WTC11 (cell line): Measurements from ENCODE around the gene SHOC2. TPM values are rescaled to one million over a fixed set of nuclear protein-coding genes. Genes with fewer than 3 reads are reported as not detected.
A peak's percentile ranks its signal among the peaks of the same experiment; 100 is the strongest.

ENCODE experiments used
- ATAC-seq: fragments of 200-7000 bp; cut with Tn5 transposase; 2 replicates; pipeline ENCODE4 v1.10.0; 2021; ENCODE audit warnings: mild to moderate bottlenecking, moderate library complexity
- CTCF ChIA-PET: fragments of 300-600 bp; sonication (Branson Sonifier 250); formaldehyde crosslinking; loops from one replicate; lab custom pipeline; 2021; ENCODE audit warnings: antibody characterized with exemption; lab: Charles Lee
- POLR2A ChIA-PET: fragments of 350-600 bp; sonication (Branson Sonifier 250); formaldehyde crosslinking; loops from one replicate; lab custom pipeline; 2021; ENCODE audit warnings: antibody characterized with exemption; lab: Charles Lee
- DNase-seq: peaks from one replicate; pipeline ENCODE4 v3.0.0; 2021; ENCODE audit warnings: low spot score
- H3K27ac Mint-ChIP-seq: 2 replicates; pipeline ENCODE4 v1.8.0; 2021; ENCODE audit warnings: mixed read lengths
- H3K27me3 Mint-ChIP-seq: 2 replicates; pipeline ENCODE4 v1.8.0; 2021; ENCODE audit warnings: low read depth, mild to moderate bottlenecking, moderate library complexity, mixed read lengths
- H3K36me3 Mint-ChIP-seq: 2 replicates; pipeline ENCODE4 v1.8.0; 2021; ENCODE audit warnings: mixed read lengths
- H3K4me1 Mint-ChIP-seq: 2 replicates; pipeline ENCODE4 v1.8.0; 2022; ENCODE audit warnings: mixed read lengths
- H3K4me3 Mint-ChIP-seq: 2 replicates; pipeline ENCODE4 v1.8.0; 2021; ENCODE audit warnings: mild to moderate bottlenecking, moderate library complexity, mixed read lengths
- H3K9me3 Mint-ChIP-seq: 2 replicates; pipeline ENCODE4 v1.8.0; 2021; ENCODE audit warnings: mixed read lengths
- ATF1 ChIP-seq: sonication (generic); formaldehyde crosslinking; IDR thresholded peaks from 2 replicates; pipeline ENCODE4 v1.8.1; 2023; ENCODE audit warnings: mild to moderate bottlenecking, moderate library complexity, missing genetic modification reagents
- ELF4 ChIP-seq: sonication (generic); formaldehyde crosslinking; IDR thresholded peaks from 2 replicates; pipeline ENCODE4 v1.8.1; 2022; ENCODE audit warnings: low read depth, mild to moderate bottlenecking, moderate library complexity, missing genetic modification reagents
- EMX1 ChIP-seq: fragments of 250-450 bp; sonication (Bioruptor Pico); IDR thresholded peaks from 2 replicates; pipeline ENCODE4 v1.8.0; 2021; ENCODE audit warnings: mild to moderate bottlenecking
- ESRRA ChIP-seq: sonication (generic); formaldehyde crosslinking; IDR thresholded peaks from 2 replicates; pipeline ENCODE4 v1.8.1; 2022; ENCODE audit warnings: mild to moderate bottlenecking, missing genetic modification reagents, borderline replicate concordance
- GABPB1 ChIP-seq: sonication (generic); formaldehyde crosslinking; IDR thresholded peaks from 2 replicates; pipeline ENCODE4 v1.8.1; 2023; ENCODE audit warnings: mild to moderate bottlenecking, missing genetic modification reagents
- IRF2 ChIP-seq: sonication (generic); formaldehyde crosslinking; IDR thresholded peaks from 2 replicates; pipeline ENCODE4 v1.8.0; 2022; ENCODE audit warnings: low read depth, missing genetic modification reagents, borderline replicate concordance
- JAZF1 ChIP-seq: fragments of 250-450 bp; sonication (Bioruptor Pico); IDR thresholded peaks from 2 replicates; pipeline ENCODE4 v1.9.0; 2021; ENCODE audit warnings: moderate library complexity, mild to moderate bottlenecking, inconsistent platforms
- KAT7 ChIP-seq: sonication (generic); formaldehyde crosslinking; IDR thresholded peaks from 2 replicates; pipeline ENCODE4 v1.8.1; 2023; ENCODE audit warnings: missing genetic modification reagents, mild to moderate bottlenecking, borderline replicate concordance
- NFE2L1 ChIP-seq: sonication (generic); formaldehyde crosslinking; IDR thresholded peaks from 2 replicates; pipeline ENCODE4 v1.8.1; 2023; ENCODE audit warnings: missing genetic modification reagents
- NR2C2 ChIP-seq: sonication (generic); formaldehyde crosslinking; IDR thresholded peaks from 2 replicates; pipeline ENCODE4 v1.8.0; 2022; ENCODE audit warnings: mild to moderate bottlenecking, missing genetic modification reagents
- RELA ChIP-seq: sonication (generic); formaldehyde crosslinking; IDR thresholded peaks from 2 replicates; pipeline ENCODE4 v1.8.1; 2022; ENCODE audit warnings: missing genetic modification reagents, mild to moderate bottlenecking, borderline replicate concordance
- TCF7 ChIP-seq: sonication (generic); formaldehyde crosslinking; IDR thresholded peaks from 2 replicates; pipeline ENCODE4 v1.8.0; 2022; ENCODE audit warnings: mild to moderate bottlenecking, low read depth, missing genetic modification reagents, moderate library complexity
- TEAD1 ChIP-seq: sonication (generic); formaldehyde crosslinking; IDR thresholded peaks from 2 replicates; pipeline ENCODE4 v1.8.0; 2022; ENCODE audit warnings: mild to moderate bottlenecking, missing genetic modification reagents
- TEAD4 ChIP-seq: sonication (generic); formaldehyde crosslinking; IDR thresholded peaks from 2 replicates; pipeline ENCODE4 v1.8.0; 2022; ENCODE audit warnings: mild to moderate bottlenecking, missing genetic modification reagents
- ZNF121 ChIP-seq: sonication (generic); formaldehyde crosslinking; IDR thresholded peaks from 2 replicates; pipeline ENCODE4 v1.8.0; 2023; ENCODE audit warnings: missing genetic modification reagents
- ZNF219 ChIP-seq: sonication (generic); formaldehyde crosslinking; IDR thresholded peaks from 2 replicates; pipeline ENCODE4 v1.8.0; 2023; ENCODE audit warnings: missing genetic modification reagents, mild to moderate bottlenecking, borderline replicate concordance
- ZNF396 ChIP-seq: fragments of 250-450 bp; sonication (Bioruptor Pico); IDR thresholded peaks from 2 replicates; pipeline ENCODE4 v1.8.0; 2021; ENCODE audit warnings: mild to moderate bottlenecking, moderate library complexity, borderline replicate concordance
- total RNA-seq: library from RNA; stranded (reverse); gene quantifications from 3 replicates; pipeline ENCODE4 v1.2.3, GENCODE V29; 2021
- TF ChIP-seq, protein P1 (sequence below): sonication (generic); formaldehyde crosslinking; IDR thresholded peaks from 2 replicates; pipeline ENCODE4 v1.8.0; 2022; ENCODE audit warnings: mild to moderate bottlenecking, missing genetic modification reagents
- TF ChIP-seq, protein P2 (sequence below): sonication (generic); formaldehyde crosslinking; IDR thresholded peaks from 2 replicates; pipeline ENCODE4 v1.8.1; 2023; ENCODE audit warnings: mild to moderate bottlenecking, missing genetic modification reagents, moderate library complexity
- TF ChIP-seq, protein P3 (sequence below): sonication (generic); formaldehyde crosslinking; IDR thresholded peaks from 2 replicates; pipeline ENCODE4 v1.8.0; 2022; ENCODE audit warnings: missing genetic modification reagents
- TF ChIP-seq, protein P4 (sequence below): fragments of 250-450 bp; sonication (Bioruptor Pico); IDR thresholded peaks from 2 replicates; pipeline ENCODE4 v1.9.0; 2021; ENCODE audit warnings: mild to moderate bottlenecking, borderline replicate concordance

SHOC2 gene
- total RNA-seq, 1 experiment from 2014 or later, result 21.6 TPM

DNA sequence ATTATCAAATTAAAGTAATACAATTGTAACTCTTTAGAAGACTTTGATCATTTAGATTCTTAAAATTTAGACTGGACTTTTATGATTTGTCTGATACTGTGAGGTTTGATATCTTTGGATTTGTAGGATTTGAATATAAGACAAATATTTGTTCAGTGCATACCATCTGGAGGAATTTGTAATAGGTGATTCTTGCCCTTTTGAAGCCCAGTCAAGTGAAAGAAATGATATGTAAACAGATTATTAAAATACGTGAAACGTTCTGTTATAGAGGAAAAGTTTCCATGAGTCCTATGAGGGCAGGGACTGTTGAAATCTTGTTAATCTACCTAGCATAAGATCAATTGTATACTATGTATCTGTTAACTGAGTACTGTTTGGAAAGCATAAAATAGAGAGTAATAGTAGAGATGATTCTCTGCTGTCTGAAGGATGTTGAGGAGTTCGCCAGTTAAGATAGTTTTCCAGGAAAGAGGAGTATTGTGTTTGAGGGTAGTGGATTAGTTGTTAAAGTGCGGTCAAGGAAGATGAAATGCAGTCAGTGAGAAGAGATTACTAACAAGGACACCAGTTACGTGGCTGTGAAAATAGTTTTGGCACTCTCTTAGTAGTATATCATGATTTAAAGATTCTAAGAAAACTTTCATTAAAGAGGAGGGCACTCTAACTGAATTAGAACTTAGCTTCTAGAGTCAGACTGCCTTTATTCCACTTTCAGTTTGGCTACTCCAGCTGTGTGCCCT, 33.3 kb upstream of the SHOC2 start:
- H3K27me3 Mint-ChIP-seq, result no peaks in the 10 kb centered on the region
- ChIA-PET POLR2A (no interaction called here), CTCF (no interaction called here)
- ATAC-seq (no peak), DNase-seq (no peak)
- H3K4me1 Mint-ChIP-seq, result no peaks in the 10 kb centered on the region
- H3K9me3 Mint-ChIP-seq, result no peaks in the 10 kb centered on the region
- peaks cover 13% of the 10 kb centered on the region for H3K36me3 Mint-ChIP-seq
- no peak overlapping the region for H3K4me3 Mint-ChIP-seq
- H3K27ac Mint-ChIP-seq, result 0 out of 2 replicates have a peak overlapping the region, but pooled peaks have one; percentile 8
- TF ChIP-seq TEAD4 (CRISPR knock-in tag), result no peak

DNA sequence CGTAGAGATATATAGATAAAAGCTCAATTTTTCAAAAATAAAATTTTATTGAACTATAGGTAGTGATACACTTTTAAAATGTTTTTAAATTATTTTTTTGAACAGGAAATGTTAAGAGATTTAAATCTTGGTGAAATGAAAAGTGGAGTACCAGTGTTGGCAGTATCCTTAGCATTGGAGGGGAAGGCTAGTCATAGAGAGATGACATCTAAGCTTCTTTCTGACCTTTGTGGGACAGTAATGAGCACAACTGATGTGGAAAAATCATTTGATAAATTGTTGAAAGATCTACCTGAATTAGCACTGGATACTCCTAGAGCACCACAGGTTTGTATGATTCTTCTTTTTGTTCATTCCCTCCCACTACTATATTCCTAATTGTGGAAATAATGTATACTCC, 31.8 kb upstream of the SHOC2 start:
- no peak overlapping the region for H3K27ac Mint-ChIP-seq
- ATAC-seq, result no peak
- no peaks in the 10 kb centered on the region for H3K27me3 Mint-ChIP-seq
- H3K36me3 Mint-ChIP-seq, result peaks cover 7% of the 10 kb centered on the region; the same call in 1 of the 2 replicates
- H3K9me3 Mint-ChIP-seq, result no peaks in the 10 kb centered on the region
- no peaks in the 10 kb centered on the region for H3K4me1 Mint-ChIP-seq
- POLR2A ChIA-PET, result interaction anchor here (0.5 kb wide), 1 partner anchor 30 kb away, joined by 3 read pairs; no protein-coding TSS in a partner anchor
- H3K4me3 Mint-ChIP-seq, result no peak overlapping the region
- CTCF ChIA-PET, result no interaction called here
- TF ChIP-seq TEAD1, result no peak
- TF ChIP-seq, protein P1, sequence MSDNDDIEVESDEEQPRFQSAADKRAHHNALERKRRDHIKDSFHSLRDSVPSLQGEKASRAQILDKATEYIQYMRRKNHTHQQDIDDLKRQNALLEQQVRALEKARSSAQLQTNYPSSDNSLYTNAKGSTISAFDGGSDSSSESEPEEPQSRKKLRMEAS (CRISPR knock-in tag), result no peak
- no peak for TF ChIP-seq IRF2
- no peak for TF ChIP-seq NR2C2 (CRISPR knock-in tag)
- TF ChIP-seq NFE2L1 (CRISPR knock-in tag), result no peak
- TF ChIP-seq ZNF219, result no peak
- TF ChIP-seq ESRRA (CRISPR knock-in tag), result no peak
- TF ChIP-seq, protein P2, sequence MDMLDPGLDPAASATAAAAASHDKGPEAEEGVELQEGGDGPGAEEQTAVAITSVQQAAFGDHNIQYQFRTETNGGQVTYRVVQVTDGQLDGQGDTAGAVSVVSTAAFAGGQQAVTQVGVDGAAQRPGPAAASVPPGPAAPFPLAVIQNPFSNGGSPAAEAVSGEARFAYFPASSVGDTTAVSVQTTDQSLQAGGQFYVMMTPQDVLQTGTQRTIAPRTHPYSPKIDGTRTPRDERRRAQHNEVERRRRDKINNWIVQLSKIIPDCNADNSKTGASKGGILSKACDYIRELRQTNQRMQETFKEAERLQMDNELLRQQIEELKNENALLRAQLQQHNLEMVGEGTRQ (CRISPR knock-in tag), result no peak
- no peak for TF ChIP-seq TEAD4 (CRISPR knock-in tag)
- TF ChIP-seq KAT7, result no peak
- TF ChIP-seq, all 79 proteins: peak for 0
- no peak for DNase-seq

DNA sequence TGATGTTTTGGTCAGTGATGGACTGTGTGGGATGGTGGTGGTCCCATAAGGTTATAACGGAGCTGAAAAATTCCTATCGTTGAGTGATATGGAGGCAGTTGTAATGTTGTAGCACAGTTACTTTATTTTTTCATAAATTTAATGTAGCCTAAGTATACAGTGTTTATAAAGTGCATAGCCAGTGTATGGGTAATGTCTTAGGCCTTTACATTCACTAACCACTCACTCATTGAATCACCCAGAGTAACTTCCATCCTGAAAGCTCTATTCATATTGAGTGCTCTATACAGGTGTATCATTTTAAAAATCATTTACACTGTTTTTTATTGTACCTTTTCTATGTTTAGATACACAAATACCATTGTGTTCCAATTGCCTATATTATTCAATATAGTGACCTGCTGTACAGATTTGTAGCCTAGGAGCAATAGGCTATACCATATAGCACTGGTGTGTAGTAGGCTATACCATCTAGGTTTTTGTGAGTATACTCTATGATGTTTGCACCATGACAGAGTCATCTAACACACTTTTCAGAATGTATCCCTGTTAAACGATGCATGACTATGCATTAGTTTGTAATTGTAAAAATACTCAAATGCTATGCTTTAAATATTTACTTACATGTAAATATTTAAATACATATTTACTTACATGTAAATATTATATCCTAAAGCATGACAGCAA, 26.7 kb upstream of the SHOC2 start:
- Mint-ChIP-seq H3K36me3 (peaks cover 8% of the 10 kb centered on the region), H3K4me3 (no peak overlapping the region), H3K27ac (no peak overlapping the region), H3K9me3 (no peaks in the 10 kb centered on the region), H3K27me3 (no peaks in the 10 kb centered on the region), H3K4me1 (no peaks in the 10 kb centered on the region)
- ATAC-seq (no peak), DNase-seq (no peak)
- CTCF ChIA-PET, result interaction anchor here (0.6 to 1.8 kb wide), 7 partner anchors 12 to 186 kb away, joined by 3 to 12 read pairs (median 4); partner anchors contain the start of gene SHOC2
- TF ChIP-seq TEAD4 (CRISPR knock-in tag), result no peak
- no peak for TF ChIP-seq EMX1 (CRISPR knock-in tag)
- TF ChIP-seq ELF4 (CRISPR knock-in tag), result no peak
- TF ChIP-seq, protein P3, sequence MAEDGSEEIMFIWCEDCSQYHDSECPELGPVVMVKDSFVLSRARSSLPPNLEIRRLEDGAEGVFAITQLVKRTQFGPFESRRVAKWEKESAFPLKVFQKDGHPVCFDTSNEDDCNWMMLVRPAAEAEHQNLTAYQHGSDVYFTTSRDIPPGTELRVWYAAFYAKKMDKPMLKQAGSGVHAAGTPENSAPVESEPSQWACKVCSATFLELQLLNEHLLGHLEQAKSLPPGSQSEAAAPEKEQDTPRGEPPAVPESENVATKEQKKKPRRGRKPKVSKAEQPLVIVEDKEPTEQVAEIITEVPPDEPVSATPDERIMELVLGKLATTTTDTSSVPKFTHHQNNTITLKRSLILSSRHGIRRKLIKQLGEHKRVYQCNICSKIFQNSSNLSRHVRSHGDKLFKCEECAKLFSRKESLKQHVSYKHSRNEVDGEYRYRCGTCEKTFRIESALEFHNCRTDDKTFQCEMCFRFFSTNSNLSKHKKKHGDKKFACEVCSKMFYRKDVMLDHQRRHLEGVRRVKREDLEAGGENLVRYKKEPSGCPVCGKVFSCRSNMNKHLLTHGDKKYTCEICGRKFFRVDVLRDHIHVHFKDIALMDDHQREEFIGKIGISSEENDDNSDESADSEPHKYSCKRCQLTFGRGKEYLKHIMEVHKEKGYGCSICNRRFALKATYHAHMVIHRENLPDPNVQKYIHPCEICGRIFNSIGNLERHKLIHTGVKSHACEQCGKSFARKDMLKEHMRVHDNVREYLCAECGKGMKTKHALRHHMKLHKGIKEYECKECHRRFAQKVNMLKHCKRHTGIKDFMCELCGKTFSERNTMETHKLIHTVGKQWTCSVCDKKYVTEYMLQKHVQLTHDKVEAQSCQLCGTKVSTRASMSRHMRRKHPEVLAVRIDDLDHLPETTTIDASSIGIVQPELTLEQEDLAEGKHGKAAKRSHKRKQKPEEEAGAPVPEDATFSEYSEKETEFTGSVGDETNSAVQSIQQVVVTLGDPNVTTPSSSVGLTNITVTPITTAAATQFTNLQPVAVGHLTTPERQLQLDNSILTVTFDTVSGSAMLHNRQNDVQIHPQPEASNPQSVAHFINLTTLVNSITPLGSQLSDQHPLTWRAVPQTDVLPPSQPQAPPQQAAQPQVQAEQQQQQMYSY (CRISPR knock-in tag), result no peak
- no peak for TF ChIP-seq ZNF121 (CRISPR knock-in tag)
- no peak for TF ChIP-seq ZNF396 (CRISPR knock-in tag)
- TF ChIP-seq RELA, result no peak
- TF ChIP-seq, protein P1 (CRISPR knock-in tag), result no peak
- TF ChIP-seq GABPB1 (CRISPR knock-in tag), result no peak
- TF ChIP-seq, protein P4, sequence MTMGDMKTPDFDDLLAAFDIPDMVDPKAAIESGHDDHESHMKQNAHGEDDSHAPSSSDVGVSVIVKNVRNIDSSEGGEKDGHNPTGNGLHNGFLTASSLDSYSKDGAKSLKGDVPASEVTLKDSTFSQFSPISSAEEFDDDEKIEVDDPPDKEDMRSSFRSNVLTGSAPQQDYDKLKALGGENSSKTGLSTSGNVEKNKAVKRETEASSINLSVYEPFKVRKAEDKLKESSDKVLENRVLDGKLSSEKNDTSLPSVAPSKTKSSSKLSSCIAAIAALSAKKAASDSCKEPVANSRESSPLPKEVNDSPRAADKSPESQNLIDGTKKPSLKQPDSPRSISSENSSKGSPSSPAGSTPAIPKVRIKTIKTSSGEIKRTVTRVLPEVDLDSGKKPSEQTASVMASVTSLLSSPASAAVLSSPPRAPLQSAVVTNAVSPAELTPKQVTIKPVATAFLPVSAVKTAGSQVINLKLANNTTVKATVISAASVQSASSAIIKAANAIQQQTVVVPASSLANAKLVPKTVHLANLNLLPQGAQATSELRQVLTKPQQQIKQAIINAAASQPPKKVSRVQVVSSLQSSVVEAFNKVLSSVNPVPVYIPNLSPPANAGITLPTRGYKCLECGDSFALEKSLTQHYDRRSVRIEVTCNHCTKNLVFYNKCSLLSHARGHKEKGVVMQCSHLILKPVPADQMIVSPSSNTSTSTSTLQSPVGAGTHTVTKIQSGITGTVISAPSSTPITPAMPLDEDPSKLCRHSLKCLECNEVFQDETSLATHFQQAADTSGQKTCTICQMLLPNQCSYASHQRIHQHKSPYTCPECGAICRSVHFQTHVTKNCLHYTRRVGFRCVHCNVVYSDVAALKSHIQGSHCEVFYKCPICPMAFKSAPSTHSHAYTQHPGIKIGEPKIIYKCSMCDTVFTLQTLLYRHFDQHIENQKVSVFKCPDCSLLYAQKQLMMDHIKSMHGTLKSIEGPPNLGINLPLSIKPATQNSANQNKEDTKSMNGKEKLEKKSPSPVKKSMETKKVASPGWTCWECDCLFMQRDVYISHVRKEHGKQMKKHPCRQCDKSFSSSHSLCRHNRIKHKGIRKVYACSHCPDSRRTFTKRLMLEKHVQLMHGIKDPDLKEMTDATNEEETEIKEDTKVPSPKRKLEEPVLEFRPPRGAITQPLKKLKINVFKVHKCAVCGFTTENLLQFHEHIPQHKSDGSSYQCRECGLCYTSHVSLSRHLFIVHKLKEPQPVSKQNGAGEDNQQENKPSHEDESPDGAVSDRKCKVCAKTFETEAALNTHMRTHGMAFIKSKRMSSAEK (CRISPR knock-in tag), result no peak
- no peak for TF ChIP-seq TCF7 (CRISPR knock-in tag)
- TF ChIP-seq JAZF1 (CRISPR knock-in tag), result no peak
- no peak for TF ChIP-seq ATF1 (CRISPR knock-in tag)
- POLR2A ChIA-PET, result no interaction called here
